ENCODE results near the gene KCNK5. TPM values are rescaled to one million over a fixed set of nuclear protein-coding genes. Genes with fewer than 3 reads are reported as not detected.

Gene KCNK5
- total and polyA plus RNA-seq, 2 experiments from 2014 or later, result 6.6 to 11.4 TPM

- peaks cover 29% of the 10 kb centered on the region for H3K27me3 ChIP-seq
- no peak overlapping the region for H3K4me2 ChIP-seq
- 79% methylated on average over 2 of the region's 2 CpGs for WGBS (ENCODE audit: low lambda C conversion rate, missing lambda C conversion rate)
- no peak overlapping the region for H3K4me3 ChIP-seq
- no peak for TF ChIP-seq EZH2 (IDR thresholded peaks at IDR 0.05; ENCODE audit: borderline replicate concordance)
- no peak for TF ChIP-seq EZH2phosphoT487 (IDR thresholded peaks at IDR 0.05; ENCODE audit: low read depth, severe bottlenecking, unreplicated experiment)
- no peak for TF ChIP-seq CTCF (IDR thresholded peaks at IDR 0.05; ENCODE audit: poor library complexity)
- no peaks in the 10 kb centered on the region for H3K9me2 ChIP-seq (replicated peaks; ENCODE audit: insufficient read depth)
- no peaks in the 10 kb centered on the region for H3K36me3 ChIP-seq (replicated peaks; ENCODE audit: insufficient read depth, low read depth)
- no peaks in the 10 kb centered on the region for H3K79me2 ChIP-seq
- H3K9me3 ChIP-seq (ENCODE audit: low read depth), result no peaks in the 10 kb centered on the region
- H3K4me1 ChIP-seq (ENCODE audit: insufficient read depth), result no peaks in the 10 kb centered on the region
- H4K20me1 ChIP-seq (ENCODE audit: insufficient read depth, poor library complexity, severe bottlenecking), result no peaks in the 10 kb centered on the region
- no peak overlapping the region for H2AFZ ChIP-seq
- DNase-seq (ENCODE audit: low spot score), result no peak
- no peak overlapping the region for H3K27ac ChIP-seq
Measured at GRCh38 chr6:39260456-39260855, 31.2 kb upstream of the KCNK5 start.

GRCh38 chr6:39256294-39256940 is 27.1 kb upstream of the KCNK5 start:
- Histone ChIP-seq H3K27ac (no peak overlapping the region), H4K20me1 (ENCODE audit: insufficient read depth, poor library complexity, severe bottlenecking) (no peaks in the 10 kb centered on the region), H3K4me2 (no peak overlapping the region), H3K36me3 (replicated peaks; ENCODE audit: insufficient read depth, low read depth) (no peaks in the 10 kb centered on the region), H3K27me3 (peaks cover 24% of the 10 kb centered on the region), H2AFZ (no peak overlapping the region), H3K9me2 (replicated peaks; ENCODE audit: insufficient read depth) (no peaks in the 10 kb centered on the region), H3K4me1 (ENCODE audit: insufficient read depth) (no peaks in the 10 kb centered on the region), H3K4me3 (no peak overlapping the region), H3K9me3 (ENCODE audit: low read depth) (no peaks in the 10 kb centered on the region), H3K79me2 (no peaks in the 10 kb centered on the region)
- 77% methylated on average over 2 of the region's 2 CpGs for WGBS (ENCODE audit: low lambda C conversion rate, missing lambda C conversion rate)
- DNase-seq (ENCODE audit: low spot score), result no peak
- no peak for TF ChIP-seq EZH2phosphoT487 (IDR thresholded peaks at IDR 0.05; ENCODE audit: low read depth, severe bottlenecking, unreplicated experiment)
- no peak for TF ChIP-seq EZH2 (IDR thresholded peaks at IDR 0.05; ENCODE audit: borderline replicate concordance)
- TF ChIP-seq CTCF (IDR thresholded peaks at IDR 0.05; ENCODE audit: poor library complexity), result no peak

GRCh38 chr6:39254999-39255535 is 25.8 kb upstream of the KCNK5 start:
- H3K4me2 ChIP-seq, result no peak overlapping the region
- DNase-seq (ENCODE audit: low spot score), result no peak
- H3K9me2 ChIP-seq (replicated peaks; ENCODE audit: insufficient read depth), result no peaks in the 10 kb centered on the region
- H3K36me3 ChIP-seq (replicated peaks; ENCODE audit: insufficient read depth, low read depth), result no peaks in the 10 kb centered on the region
- no peaks in the 10 kb centered on the region for H3K9me3 ChIP-seq (ENCODE audit: low read depth)
- TF ChIP-seq EZH2 (IDR thresholded peaks at IDR 0.05; ENCODE audit: borderline replicate concordance) (no peak), EZH2phosphoT487 (IDR thresholded peaks at IDR 0.05; ENCODE audit: low read depth, severe bottlenecking, unreplicated experiment) (no peak), CTCF (IDR thresholded peaks at IDR 0.05; ENCODE audit: poor library complexity) (no peak)
- no peak overlapping the region for H3K4me3 ChIP-seq
- no peaks in the 10 kb centered on the region for H3K4me1 ChIP-seq (ENCODE audit: insufficient read depth)
- H4K20me1 ChIP-seq (ENCODE audit: insufficient read depth, poor library complexity, severe bottlenecking), result no peaks in the 10 kb centered on the region
- no peaks in the 10 kb centered on the region for H3K79me2 ChIP-seq
- no peak overlapping the region for H2AFZ ChIP-seq
- no peak overlapping the region for H3K27ac ChIP-seq
- peaks cover 13% of the 10 kb centered on the region for H3K27me3 ChIP-seq
- WGBS (ENCODE audit: low lambda C conversion rate, missing lambda C conversion rate), result 92% methylated on average over 4 of the region's 4 CpGs
